NCI-H2196 (cell line): ENCODE data around the gene GPHN.

Experiments
- DNase-seq: peaks from one replicate; lab custom pipeline; 2025; ENCODE audit not compliant: unreplicated experiment; lab: John Stamatoyannopoulos, UW

Gene GPHN

GRCh38 chr14:66507722-66508546, at the start of gene GPHN:
Gene GPHN, plus strand, starts transcription at chr14:66508147.
- DNase-seq, result peak; percentile 96

GRCh38 chr14:66459603-66460002, 48.3 kb upstream of the GPHN start:
- DNase-seq, result no peak

GRCh38 chr14:66464261-66464660, 43.7 kb upstream of the GPHN start:
- DNase-seq, result no peak

- DNase-seq, result no peak
These were observed 39.1 kb upstream of the GPHN start for GRCh38 chr14:66468778-66469367.

- no peak for DNase-seq
These were observed 36.4 kb upstream of the GPHN start for GRCh38 chr14:66471584-66471983.

- no peak for DNase-seq
These were observed 35.7 kb upstream of the GPHN start for GRCh38 chr14:66472251-66472650.

- no peak for DNase-seq
These were observed 34.7 kb upstream of the GPHN start for GRCh38 chr14:66473223-66473622.

- no peak for DNase-seq
These were observed 31.0 kb upstream of the GPHN start for GRCh38 chr14:66476964-66477363.

- DNase-seq, result no peak
These were observed 30.4 kb upstream of the GPHN start for GRCh38 chr14:66477567-66477966.

- no peak for DNase-seq
These were observed 25.1 kb upstream of the GPHN start for GRCh38 chr14:66482873-66483272.

- no peak for DNase-seq
These were observed 24.6 kb upstream of the GPHN start for GRCh38 chr14:66483322-66483721.

- DNase-seq, result no peak
These were observed 22.9 kb upstream of the GPHN start for GRCh38 chr14:66485029-66485428.

GRCh38 chr14:66485910-66486421, 22.0 kb upstream of the GPHN start, which contains the start of gene CCDC196:
Gene CCDC196, plus strand, starts transcription at chr14:66486371. Its CDS starts 132 bp downstream, at chr14:66486503.
- DNase-seq, result no peak

GRCh38 chr14:66487164-66487563, 20.8 kb upstream of the GPHN start:
- DNase-seq, result no peak

GRCh38 chr14:66490143-66491111, 17.5 kb upstream of the GPHN start:
- DNase-seq, result no peak

- no peak for DNase-seq
These were observed 14.2 kb upstream of the GPHN start for GRCh38 chr14:66493750-66494149.

GRCh38 chr14:66495218-66496098, 12.5 kb upstream of the GPHN start:
- peak; percentile 59 for DNase-seq

GRCh38 chr14:66496188-66496807, 11.6 kb upstream of the GPHN start:
- no peak for DNase-seq

GRCh38 chr14:66496911-66497310, 11.0 kb upstream of the GPHN start:
- DNase-seq, result no peak

- no peak for DNase-seq
These were observed 9.6 kb upstream of the GPHN start for GRCh38 chr14:66498311-66498710.
